ENCODE data around the gene CHST11. TPM values are rescaled to one million over a fixed set of nuclear protein-coding genes. Genes with fewer than 3 reads are reported as not detected.

CHST11 gene
- total and polyA plus RNA-seq, 9 of the 15 experiments (the other 6 are each of a cell fraction or from before 2014, with no cell fraction given) = 2.3 to 38.7 (median 15.0) TPM

DNA sequence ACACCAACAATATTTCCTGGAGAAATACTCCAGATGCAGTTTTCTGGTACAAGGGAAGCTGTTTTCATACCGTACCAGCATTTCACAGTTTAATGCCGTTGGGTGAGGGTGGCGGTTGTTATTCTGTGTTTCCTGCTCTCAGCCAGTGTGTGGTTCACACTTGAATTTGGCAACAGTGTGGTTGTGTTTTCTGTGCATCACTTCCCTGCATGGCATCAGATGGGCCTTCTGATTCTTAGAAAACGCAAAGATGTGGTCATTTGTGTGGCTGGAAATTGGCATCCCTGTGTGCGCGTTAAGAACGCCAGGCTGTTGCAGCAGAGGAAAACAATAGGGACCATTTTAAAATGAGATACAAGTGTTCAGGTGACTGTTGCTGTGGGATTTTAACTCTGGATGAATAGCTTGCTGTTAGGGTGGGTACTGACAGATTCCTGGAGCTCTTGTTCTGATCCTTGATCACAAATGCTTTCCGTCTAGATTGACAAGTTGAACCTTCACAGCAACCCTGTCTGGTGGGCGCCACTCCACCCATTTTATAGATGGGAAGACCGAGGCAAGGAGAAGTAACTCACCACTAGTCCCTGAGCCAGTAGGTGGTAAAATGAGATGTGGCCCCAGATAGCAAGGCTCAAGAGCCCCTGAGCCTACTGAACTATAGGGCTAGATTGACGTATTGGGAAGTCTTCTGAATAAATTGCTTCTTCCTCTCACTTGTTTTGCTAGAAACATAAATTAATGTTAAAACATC is 231.2 kb downstream of the CHST11 start:
- ChIA-PET CTCF (ENCODE audit: low intra/inter-chr PET ratio) (no interaction called here), POLR2A (no interaction called here)
- no peak for FAIRE-seq
- intact Hi-C loops (cut with micrococcal nuclease) = no loop called here
- Histone ChIP-seq H3K79me2 (ENCODE audit: control insufficient read depth, insufficient read depth, low read length) (peaks cover 11% of the 10 kb centered on the region; the same call in 2 of the 3 replicates), H2AFZ (ENCODE audit: low read depth, low read length) (no peak overlapping the region), H3K9me3 (replicated peaks; ENCODE audit: control insufficient read depth, insufficient read depth, low read depth, low read length) (no peaks in the 10 kb centered on the region; the same call in 1 of the 2 replicates), H3K36me3 (ENCODE audit: control insufficient read depth, insufficient read depth, low read length) (no peaks in the 10 kb centered on the region), H3K27me3 (ENCODE audit: control insufficient read depth in 2 of 2, insufficient read depth in 2 of 2, low read length in 2 of 2) (no peaks in the 10 kb centered on the region), H3K9me1 (ENCODE audit: control insufficient read depth, insufficient read depth, low read length) (no peaks in the 10 kb centered on the region), H3K4me3 (no peak overlapping the region), H4K20me1 (replicated peaks; ENCODE audit: control insufficient read depth, insufficient read depth, low read length) (no peaks in the 10 kb centered on the region; the same call in 1 of the 2 replicates), H3K9ac (ENCODE audit: insufficient read depth in 1 of 2, low read depth in 2 of 2, low read length in 2 of 2) (no peak overlapping the region), H3K27ac (ENCODE audit: extremely low read depth, low read depth, low read length) (no peak overlapping the region), H3K4me2 (ENCODE audit: insufficient read depth, low read length) (no peak overlapping the region), H3K4me1 (replicated peaks in 1 of 2; ENCODE audit: control insufficient read depth in 2 of 2, insufficient read depth in 2 of 2, low read length in 2 of 2) (no peaks in the 10 kb centered on the region)
- in situ Hi-C loops (cut with MboI) = no loop called here
- DNase-seq (ENCODE audit: extremely low read depth in 1 of 4, low spot score in 3 of 4) = no peak
- TF ChIP-seq RBM25 (IDR thresholded peaks at IDR 0.05; ENCODE audit: low read depth, low read length, severe bottlenecking) (peak; percentile 93), SRF (CRISPR knock-in tag; IDR thresholded peaks at IDR 0.05) (no peak), ADNP (tag; IDR thresholded peaks at IDR 0.05) (peak; percentile 83), ZNF12 (CRISPR knock-in tag; IDR thresholded peaks at IDR 0.05) (no peak), NRF1 (conservative IDR thresholded peaks at IDR 0.05 in 1 of 2, IDR thresholded peaks at IDR 0.05 in 1 of 2) (no peak), RCOR1 (IDR thresholded peaks at IDR 0.05; ENCODE audit: borderline replicate concordance in 1 of 2, low read depth in 2 of 2, low read length in 2 of 2) (0 out of 4 replicates have a peak, but pooled peaks of 1 of the 2 experiments have one; percentile 13), KDM1A (IDR thresholded peaks at IDR 0.05) (peak; percentile 14 to 53; a peak in 3 of 4 replicates), TEAD1 (CRISPR knock-in tag; IDR thresholded peaks at IDR 0.05) (no peak), BCOR (IDR thresholded peaks at IDR 0.05) (peak; percentile 78; the same call in 1 of the 2 replicates)
- ATAC-seq = no peak
- no TSS peak for BruUV-seq (replicated peaks)
- WGBS (ENCODE audit: insufficient coverage, low coverage, missing lambda C conversion rate) = 96% methylated on average over 11 of the region's 11 CpGs
